Occipital lobe (tissue), 2 donors: ENCODE results near the gene RIOK1. TPM values are rescaled to one million over a fixed set of nuclear protein-coding genes. Genes with fewer than 3 reads are reported as not detected.
A peak's percentile ranks its signal among the peaks of the same experiment; 100 is the strongest.

Experiments used
- DNase-seq: peaks from one replicate; lab custom pipeline; 2025; lab: John Stamatoyannopoulos, UW
- total RNA-seq: library from RNA; depleted of rRNA; stranded (reverse); fragments of >200 nt; gene quantifications from one replicate; pipeline ENCODE4 v1.2.3, GENCODE V29; 2014

RIOK1 gene
- total RNA-seq, 1 donor from 2014 or later, result 31.5 TPM

DNA sequence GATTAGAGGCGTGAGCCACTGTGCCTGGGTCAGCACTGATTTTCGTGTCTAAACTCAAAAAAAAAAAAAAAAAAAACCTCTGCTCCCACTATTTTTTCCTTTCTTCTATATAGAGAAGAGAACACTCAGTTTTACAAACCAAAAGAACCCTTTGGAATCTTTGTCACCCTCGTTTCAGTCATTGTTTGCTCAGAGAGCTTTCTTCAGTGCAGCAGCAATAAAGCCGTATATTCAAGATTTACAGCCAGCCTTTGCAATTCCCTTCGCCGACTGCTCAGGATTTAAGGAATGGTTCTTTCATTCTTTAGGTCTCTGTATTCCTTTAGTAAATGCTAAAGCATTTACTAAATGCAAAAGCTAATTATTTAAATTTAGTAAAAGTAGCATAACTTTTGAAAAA, 20.1 kb downstream of the RIOK1 start:
- DNase-seq, result no peak

DNA sequence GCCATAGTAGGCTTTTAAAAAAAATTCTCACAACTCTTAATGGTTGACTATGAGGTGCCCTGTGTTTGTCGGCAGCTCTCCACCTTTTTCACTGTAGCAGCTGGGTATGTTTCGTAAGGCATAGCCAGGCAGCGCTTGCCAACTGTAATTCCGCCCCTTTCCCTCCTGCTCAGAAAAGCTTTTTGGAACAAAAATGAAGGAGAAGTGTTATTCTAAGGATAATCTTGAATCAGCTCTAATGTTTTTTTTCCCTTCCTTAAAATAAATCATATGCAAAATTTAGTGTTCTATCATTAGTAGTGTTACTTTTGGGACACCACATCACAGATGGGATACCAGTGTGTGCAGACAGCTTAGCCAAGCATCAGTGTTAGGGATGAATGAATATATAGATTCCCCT, 21.2 kb downstream of the RIOK1 start:
- peak; percentile 17 for DNase-seq

DNA sequence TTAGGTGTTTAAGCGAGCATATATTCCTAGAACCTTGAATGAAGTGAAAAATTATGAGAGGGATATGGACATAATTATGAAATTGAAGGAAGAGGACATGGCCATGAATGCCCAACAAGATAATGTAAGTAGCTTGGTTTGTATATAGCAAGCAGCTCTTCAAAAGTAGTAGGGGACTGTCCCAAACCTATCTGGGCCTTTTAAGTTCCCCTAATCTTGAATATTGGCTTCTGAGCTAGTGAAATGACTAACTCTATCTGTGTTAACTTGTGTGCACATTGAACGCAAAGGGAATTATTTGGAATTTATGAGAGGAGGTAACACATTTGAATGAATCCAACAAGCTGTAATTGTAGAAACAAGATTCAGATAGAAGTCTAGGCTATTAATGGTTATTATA, 21.7 kb downstream of the RIOK1 start:
- DNase-seq, result no peak

DNA sequence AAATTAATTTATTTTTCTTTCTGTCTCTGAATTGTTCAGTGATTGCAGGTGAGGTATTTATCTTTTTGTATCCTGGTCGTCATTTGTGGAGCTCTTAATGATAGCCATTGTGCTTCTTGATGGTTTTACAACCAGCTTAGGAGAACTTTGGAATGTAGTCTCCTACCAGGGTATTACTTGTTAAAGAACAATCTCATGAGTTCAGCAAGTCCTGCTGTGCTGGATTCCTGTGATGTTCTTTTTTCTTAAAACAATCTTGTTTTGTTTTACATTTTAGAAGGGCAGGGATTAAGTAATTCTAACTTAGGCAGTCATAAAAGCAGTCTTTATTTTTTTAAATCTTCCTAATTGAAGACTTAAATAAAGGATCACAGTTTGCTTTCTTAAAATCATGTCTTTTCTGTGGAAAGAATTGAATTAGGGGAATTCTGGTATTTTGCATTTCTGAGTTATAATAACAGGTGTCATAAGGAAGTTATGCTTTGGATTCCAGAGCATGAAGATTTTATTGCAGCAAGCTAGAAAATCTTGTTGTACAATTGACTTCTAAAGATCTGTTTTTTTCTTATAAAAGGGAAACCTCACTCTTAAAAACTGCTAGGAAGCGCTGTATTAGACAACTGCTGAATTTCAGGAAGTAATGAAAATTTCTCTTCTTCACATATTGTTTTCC, 23.7 kb downstream of the RIOK1 start:
- no peak for DNase-seq

DNA sequence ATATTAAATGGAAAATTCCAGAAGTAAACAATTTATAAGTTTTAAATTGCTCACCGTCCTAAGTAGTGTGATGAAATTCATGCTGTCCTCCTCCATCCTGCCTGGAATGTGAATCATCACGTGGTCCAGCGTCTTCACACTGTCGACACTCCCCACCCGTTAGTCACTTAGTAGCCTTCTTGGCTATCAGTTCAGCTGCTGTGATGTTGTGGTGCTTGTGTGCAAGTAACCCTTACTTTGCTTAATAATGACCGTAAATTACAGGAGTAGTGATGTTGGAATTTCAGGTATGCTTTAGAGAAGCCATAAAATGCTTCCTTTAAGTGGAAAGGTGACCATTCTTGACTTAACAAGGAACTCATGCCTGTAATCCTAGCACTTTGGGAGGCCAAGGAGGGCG, 25.2 kb downstream of the RIOK1 start:
- DNase-seq, result no peak

DNA sequence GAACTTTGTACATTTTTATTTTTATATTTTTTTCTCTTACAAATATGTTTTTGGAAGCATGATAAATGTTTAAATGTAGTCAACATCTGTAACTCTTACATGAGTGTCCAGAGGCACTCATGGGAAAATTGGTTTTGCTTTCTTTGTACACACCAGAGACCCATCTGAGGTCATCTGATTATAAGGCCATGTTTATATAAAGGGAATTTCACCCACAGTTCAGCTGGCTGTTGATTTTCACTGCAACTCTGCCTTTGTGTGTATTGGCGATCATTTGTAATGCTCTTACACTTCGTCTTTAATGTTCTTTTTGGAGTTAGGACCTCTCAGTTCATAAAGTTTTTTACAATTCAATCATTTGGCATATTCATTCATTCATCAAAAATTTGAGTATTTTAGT, 28.1 kb downstream of the RIOK1 start:
- DNase-seq, result no peak

DNA sequence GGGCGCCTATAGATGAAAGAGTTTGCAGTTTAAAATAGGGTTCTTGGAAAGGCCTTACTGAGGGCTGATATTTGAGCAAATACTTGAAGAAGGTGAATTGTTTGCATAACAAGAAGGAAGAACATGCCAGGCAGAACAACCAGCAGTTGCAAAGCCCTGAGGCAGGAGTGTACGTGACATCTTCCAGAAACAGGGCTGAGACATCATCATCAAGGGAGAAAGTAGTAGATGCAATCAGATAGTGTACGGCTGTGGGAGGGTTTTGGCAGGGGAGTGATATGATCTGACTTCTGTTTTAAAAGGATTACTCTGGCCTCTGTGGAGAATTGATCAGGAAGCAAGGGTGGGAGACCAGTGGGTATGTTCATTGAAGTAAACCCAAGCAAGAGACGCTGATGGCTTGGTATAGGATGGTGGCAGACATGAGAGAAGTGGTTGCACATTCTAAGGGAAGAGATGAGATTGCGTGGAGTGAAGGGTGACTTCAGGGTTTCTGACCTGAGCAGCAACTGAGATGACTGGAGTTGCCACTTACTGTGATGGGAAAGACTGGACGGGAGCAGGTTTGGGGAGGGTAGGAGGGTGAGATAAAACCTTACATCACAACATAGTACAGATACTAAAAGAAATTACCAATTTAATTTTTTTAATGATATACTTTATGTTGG, 28.8 kb downstream of the RIOK1 start:
- DNase-seq, result no peak

DNA sequence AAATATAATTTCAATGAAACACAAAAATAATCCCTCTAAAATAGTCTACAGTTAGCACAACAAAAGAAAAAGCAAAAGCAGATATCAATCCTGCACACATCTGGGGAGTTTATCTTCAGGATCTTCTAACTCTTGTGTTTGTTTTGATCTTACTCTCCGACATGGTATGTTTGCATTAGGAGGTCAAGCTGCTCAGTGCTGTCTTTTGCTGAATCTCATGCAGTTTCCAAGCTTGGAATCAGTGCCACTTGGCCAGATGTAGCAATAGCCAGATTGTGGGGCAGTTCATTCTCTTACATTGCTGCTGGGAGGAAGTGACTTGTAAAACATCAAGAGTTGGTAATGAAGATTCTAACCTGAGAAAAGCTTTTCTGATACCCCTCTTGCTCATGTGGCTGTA, 29.5 kb downstream of the RIOK1 start:
- DNase-seq, result no peak

DNA sequence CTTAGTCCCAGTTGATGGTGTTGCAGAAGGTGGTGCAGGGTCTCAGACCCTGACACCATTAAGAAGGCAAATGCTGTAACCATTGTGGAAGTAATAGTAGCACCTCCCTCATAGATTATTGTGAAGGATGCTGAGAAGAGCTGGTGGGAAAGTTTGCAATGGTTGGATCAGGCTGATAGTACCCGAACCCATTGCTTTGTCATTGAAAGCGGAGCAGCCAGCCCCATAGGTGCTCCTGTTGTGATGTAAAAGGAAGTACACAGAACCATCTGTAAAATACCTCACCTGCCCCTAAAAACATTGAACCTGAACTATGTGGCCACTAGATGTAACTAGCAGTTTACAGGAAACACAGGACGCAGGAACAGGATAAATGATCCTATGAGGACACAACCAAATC, 31.5 kb downstream of the RIOK1 start:
- DNase-seq, result no peak

DNA sequence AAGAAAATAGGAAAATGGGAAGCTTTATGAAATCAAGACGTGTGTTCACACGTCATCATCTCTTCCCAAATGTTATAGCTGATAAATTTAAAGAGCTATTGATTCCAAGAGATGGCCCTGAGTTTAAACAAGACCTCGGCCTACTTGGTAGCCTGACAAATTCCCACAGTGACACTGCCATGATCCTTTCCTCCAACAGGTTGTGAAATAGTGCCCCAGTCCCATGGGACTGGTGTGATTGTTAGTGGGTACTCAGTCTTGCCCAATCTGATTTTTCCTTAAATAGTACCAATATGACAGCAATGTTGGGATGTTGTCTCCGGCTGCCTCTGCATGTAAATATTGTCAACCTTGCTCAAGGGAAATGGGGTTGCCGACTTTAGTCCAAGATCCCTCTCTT, 34.5 kb downstream of the RIOK1 start:
- no peak for DNase-seq

DNA sequence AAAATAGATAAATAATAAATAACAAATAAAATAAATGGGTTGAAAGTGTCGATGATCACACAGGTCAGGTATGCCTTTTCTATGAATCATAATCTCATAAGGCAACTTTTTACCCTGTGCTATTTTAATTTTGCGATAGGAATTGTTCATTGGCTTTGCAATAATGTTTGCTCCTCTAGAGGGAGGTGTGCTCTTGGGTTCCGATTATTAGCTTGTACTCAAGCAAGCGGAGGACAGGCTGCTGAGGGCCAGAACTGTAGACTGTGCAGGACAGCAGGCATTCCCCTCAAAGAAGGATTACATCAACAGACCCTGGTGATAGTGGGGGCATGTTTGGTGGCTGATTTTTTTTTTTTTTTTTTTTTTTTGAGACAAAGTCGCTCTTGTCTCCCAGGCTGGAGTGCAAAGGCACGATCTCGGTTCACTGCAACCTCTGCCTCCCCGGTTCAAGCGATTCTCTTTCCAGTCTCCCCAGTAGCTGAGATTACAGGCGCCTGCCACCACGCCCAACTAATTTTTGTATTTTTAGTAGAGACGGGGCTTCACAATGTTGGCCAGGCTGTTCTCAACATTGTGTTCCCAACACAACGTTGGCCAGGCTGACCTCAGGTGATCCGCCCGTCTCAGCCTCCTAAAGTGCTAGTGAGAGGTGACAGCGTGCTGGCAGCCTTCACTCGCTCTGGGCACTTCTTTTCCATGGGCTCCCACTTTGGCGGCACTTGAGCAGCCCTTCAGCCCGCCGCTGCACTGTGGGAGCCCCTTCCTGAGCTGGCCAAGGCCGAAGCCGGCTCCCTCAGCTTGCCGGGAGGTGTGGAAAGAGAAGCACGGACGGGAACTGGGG, 35.6 kb downstream of the RIOK1 start:
- DNase-seq, result no peak

DNA sequence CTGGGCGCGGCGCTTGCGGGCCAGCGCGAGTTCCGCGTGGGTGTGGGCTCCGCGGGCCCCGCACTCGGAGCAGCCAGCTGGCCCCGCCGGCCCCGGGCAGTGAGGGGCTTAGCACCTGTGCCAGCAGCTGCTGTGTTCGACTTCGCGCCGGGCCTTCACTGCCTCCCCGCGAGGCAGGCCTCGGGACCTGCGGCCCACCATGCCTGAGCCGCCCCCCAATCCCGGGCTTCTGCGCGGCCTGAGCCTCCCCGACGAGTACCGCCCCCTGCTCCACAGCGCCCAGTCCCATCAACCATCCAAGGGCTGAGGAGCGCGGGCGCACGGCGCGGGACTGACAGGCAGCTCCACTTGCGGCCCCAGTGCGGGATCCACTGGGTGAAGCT, 36.2 kb downstream of the RIOK1 start:
- no peak for DNase-seq

DNA sequence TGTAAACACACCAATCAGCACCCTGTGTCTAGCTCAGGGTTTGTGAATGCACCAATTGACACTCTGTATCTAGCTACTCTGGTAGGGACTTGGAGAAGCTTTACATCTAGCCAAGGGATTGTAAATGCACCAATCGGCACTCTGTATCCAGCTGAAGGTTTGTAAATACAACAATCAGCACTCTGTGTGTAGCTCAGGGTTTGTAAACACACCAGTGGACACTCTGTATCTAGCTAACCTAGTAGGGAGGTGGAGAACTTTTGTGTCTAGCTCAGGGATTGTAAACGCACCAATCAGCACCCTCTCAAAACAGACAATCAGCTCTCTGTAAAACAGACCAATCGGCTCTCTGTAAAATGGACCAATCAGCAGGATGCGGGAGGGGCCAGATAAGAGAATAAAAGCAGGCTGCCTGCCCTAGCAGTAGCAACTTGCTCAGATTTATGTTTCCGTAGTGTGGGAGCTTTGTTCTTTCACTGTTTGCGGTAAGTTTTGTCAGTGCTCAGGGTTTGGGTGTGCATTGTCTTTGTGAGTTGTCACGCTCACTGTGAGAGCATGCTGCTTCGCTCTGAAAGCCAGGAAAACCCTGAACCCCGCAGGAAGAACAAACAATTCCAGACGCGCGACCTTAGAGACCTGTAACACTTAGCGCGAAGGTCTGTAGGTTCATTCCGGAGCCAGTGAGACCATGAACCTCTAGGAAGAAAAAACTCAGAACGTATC, 37.0 kb downstream of the RIOK1 start:
- no peak for DNase-seq

DNA sequence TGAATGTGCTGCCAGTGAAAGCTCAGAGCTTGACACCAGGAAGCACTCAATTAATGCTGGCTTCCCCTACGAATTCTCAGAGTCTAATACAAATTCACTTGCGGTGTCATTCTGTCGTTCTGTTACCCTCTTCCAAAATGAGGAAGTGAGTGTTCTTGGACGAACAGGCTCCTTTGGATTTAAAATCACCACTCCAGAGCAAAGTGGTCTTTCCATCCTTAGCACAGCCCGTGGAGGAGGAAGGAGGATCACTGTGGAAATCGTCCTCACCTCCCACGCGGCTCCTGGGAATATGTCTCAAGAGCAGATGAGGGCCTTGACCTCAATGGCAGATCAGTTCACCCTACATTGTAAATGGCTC, 41.7 kb downstream of the RIOK1 start:
- DNase-seq, result no peak

DNA sequence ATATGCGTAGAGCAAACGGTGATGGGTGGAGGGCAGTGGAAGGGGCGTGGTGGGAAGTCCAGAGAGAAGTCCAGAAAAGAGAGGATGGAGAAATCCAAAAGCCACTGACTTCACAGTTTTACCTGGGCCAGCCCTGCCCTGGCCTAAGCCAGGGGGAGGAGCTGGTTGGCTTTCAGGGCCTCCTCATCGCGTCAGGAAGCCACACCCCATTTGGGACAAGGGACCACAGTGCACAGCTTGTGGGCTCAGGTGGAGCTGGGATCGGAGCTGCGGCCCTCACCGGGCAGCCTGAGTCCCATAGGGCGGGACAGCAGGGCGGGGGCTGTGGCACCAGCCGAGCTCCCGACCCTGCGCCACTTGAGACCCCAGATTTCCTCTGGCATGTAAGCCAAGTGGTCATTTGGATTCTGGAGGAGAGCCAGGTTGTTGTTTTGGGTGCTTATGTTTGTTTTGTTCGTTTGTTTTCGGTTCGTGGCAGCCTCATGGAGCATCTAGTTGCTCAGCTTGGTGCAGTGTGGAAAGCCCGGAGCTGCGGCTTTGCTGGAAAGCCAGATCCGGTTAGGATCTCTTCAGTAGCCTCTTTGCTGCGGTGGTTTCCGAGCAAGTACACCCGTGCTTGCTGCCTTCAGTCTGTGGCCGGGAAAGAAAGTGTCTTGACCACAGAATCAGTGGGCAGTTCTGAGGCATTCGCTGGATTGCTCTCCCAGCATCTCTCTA, 42.2 kb downstream of the RIOK1 start:
- no peak for DNase-seq

DNA sequence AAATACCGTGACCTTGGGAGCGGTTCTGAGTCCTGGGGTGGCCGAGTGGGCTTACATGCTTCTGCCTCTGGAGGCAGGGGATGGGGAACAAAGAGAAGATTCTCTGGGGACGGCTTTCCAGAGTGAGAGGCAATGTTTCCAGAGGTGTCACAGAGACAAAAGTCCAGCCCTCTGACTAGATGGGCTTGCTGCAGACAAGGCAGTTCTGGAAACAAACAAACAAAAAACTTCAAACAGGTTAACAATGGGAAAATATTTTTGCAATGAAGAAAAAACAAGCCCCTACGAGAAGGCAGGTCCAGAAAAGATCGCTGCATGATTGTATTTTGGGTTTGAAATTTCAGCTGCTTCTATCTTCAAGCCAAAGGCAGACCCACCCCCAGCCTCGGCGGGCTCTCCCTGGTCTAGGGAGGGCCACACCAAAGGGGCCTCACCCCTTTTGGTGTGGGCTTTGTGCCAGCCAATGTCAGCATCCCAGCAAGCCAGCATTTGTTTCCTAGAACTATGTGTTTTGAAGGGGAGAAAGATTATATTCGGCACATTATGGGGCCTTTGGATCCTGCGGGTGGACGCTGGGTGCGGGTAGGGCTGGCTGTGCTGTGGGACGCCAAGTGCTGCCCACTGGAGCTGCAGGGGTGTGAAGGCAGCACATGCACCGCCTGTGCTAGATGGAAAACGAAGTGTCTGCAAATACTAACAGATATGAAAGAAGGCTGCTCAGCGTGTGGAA, 42.9 kb downstream of the RIOK1 start:
- no peak for DNase-seq

DNA sequence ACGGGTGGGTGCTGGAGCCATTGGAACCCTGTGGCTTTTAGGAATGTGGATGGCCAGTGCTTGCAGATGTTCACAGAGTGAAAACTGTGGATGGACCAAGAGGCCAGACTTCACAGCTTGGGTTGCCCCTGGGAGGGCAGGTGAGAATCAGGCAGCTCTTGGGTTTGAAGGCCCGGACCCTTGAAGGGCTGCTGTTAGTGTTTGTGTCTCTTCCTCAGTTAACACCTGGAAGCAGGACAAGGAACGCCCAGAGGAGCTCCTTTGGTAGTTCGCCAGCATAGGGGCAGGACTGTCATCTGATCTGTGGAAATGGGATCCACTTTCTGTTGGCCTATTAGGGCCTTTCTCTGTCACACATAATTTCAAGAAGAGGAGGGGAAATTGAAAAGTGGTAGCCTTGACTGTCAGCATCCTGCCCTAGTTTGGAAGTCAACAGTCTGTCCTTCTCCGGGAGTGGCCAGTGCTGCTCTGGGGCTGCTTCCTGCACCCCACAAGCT, 43.6 kb downstream of the RIOK1 start:
- DNase-seq, result no peak

DNA sequence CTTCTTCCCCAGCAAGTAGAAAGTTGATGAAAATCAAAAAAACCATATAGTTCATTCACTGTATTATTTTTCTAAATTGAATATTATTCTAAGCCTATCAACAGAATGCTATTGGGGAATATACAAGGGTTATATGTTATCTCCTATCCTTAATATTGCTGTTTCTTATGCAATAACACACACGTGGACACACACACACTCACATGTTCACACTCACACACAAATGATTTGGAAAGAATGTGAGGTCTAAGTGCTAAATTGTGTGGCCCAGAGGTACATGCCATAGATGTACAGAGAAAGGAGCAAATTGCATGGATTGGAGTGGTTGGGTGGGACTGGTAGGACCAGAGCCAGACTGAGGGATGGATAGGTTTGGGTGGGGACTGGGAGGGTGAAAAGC, 45.1 kb downstream of the RIOK1 start:
- no peak for DNase-seq

DNA sequence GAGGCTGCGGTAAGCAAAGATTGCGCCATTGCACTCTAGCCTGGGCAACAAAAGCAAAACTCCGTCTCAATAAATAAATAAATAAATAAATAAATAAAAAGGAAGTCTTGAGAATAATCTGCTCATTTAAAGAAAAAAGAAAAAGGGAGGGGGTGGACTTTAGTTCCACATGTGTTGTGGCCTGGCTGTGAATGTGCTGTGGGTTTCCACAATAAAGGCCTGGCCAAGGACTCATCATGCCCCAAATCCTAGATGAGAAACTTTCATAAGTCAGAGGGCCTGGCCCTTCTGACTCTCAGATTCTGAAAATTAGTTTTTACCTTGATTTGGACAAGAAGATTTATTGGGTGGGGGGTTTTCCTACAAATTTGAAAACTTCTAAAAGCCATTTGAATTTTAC, 48.4 kb downstream of the RIOK1 start:
- no peak for DNase-seq

DNA sequence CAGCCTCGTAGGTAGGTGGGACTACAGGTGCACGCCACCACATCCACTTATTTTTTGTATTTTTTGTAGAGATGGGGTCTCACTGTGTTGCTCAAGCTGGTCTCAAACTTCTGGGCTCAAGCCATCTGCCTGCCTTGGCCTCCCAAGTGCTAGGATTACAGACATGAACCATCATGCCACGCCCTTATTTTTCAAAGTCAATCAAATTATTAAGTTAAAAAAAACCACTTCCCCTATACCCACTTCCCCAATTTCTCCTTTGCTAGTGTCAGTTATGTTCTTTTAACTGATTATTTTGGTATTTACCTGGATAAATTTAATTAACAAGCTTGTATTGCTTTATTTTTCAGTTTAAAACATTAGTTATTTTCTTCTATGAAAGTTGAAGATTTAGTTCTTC, 49.6 kb downstream of the RIOK1 start:
- DNase-seq, result no peak

DNA sequence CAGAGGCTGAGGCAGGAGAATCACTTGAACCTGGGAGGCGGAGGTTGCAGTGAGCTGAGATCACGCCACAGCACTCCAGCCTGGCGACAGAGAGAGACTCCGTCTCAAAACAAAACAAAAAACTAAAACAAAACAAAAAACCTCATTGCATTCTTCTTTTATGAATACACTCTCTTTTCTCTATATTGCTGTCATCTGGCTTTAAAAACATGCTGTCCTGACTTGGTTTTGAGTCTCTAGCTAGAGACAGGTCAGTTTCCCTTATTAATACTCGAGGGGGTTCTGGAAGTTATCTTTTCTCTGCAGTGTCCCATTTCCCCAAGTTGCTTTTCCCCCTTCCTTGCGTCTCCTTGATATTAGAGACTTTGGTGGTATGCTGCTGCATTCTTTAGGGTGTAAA, 50.9 kb downstream of the RIOK1 start:
- DNase-seq, result no peak
